Esophagus muscularis mucosa (tissue), 3 donors: ENCODE results near the gene EAPP.

ENCODE experiments used
- POLR2A ChIP-seq: fragments of 450-650 bp; IDR thresholded peaks from one replicate; pipeline ENCODE4 v1.6.1; 2017; ENCODE audit warnings: antibody characterized with exemption, moderate library complexity, mild to moderate bottlenecking, low read depth
- TF ChIP-seq, protein P1 (sequence below), 3 experiments: fragments of 200-600 bp in 2 of 3; fragments of 450-650 bp in 1 of 3; sonication (generic) in 2 of 3; IDR thresholded peaks; one replicate each; pipeline ENCODE4 v1.5.1; 2017 to 2019; ENCODE audit warnings: antibody characterized with exemption in 3 of 3, mild to moderate bottlenecking in 2 of 3, moderate library complexity in 1 of 3

DNA sequence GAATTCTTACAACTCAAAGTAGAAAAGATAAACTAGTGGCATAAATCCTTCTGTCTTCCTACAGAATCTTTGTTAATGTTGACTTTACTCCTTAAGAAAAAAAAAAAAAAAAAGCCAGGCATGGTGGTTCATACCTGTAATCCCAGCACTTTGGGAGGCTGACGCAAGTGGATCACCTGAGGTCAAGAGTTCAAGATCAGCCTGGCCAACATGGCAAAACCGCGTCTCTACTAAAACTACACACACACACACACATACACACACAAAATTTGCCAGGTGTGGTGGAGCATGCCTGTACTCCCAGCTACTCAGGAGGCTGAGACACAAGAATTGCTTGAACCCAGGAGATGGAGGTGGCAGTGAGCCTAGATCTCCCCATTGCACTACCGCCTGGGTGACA lies 59.8 kb downstream of the EAPP start:
- TF ChIP-seq, protein P1, sequence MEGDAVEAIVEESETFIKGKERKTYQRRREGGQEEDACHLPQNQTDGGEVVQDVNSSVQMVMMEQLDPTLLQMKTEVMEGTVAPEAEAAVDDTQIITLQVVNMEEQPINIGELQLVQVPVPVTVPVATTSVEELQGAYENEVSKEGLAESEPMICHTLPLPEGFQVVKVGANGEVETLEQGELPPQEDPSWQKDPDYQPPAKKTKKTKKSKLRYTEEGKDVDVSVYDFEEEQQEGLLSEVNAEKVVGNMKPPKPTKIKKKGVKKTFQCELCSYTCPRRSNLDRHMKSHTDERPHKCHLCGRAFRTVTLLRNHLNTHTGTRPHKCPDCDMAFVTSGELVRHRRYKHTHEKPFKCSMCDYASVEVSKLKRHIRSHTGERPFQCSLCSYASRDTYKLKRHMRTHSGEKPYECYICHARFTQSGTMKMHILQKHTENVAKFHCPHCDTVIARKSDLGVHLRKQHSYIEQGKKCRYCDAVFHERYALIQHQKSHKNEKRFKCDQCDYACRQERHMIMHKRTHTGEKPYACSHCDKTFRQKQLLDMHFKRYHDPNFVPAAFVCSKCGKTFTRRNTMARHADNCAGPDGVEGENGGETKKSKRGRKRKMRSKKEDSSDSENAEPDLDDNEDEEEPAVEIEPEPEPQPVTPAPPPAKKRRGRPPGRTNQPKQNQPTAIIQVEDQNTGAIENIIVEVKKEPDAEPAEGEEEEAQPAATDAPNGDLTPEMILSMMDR (IDR thresholded peaks at IDR 0.05), result no peak
- no peak for TF ChIP-seq POLR2A
